Heart left ventricle (tissue), 13 donors: ENCODE results near the gene LENG1.

Experiments used
- CTCF ChIP-seq, 12 donors: fragments of 200-600 bp; sonication (generic) in 4 of 12; IDR thresholded peaks; one replicate each; pipeline versions ENCODE4 v1.5.0 to v1.8.0; 2018 to 2022; ENCODE audit warnings: antibody characterized with exemption in 12 of 12, mild to moderate bottlenecking in 5 of 12
- POLR2A ChIP-seq, 2 donors: fragments of 450-650 bp; IDR thresholded peaks; one replicate each; pipeline ENCODE4 v1.6.1; 2017; ENCODE audit warnings: antibody characterized with exemption in 2 of 2, mild to moderate bottlenecking in 2 of 2, moderate library complexity in 2 of 2
- donor health status: ischemic (EF 13 %, LVEDD 7.1; RV severe dilation, severe dysfunction).
- donor health status: DM: no; HTN: yes; CAD: no.
- donor health status: DM: no; HTN: no; CAD: no.
- donor health status: ischemic (EF 25% LVEDD 6.9; RV normal size, moderate dysfunction).
- donor health status: ischemic (EF 25% LVEDD 5.7; RV mildly dilated, moderate dysfunction).
- donor health status: ischemic (EF 35%, LVEDD 5.7; RV mildly dilated, moderate dysfunction).
- donor health status: nonischemic (EF 11% LVEDD 7.7; RV severe dilation, severe dysfunction).
- donor health status: DM: yes; HTN: yes; CAD: no.
- donor health status: PGD.
- donor health status: ischemic (EF 29% LVEDD 5.4; RV normal size, mild dysfunction).
- donor health status: nonischemic (EF 23%, LVEDD 6.1; RV moderate dilation, normal function).

- no peak for TF ChIP-seq CTCF (IDR thresholded peaks at IDR 0.05)
- no peak for TF ChIP-seq POLR2A (IDR thresholded peaks at IDR 0.05)
Observed at GRCh38 chr19:54129617-54129996, 29.9 kb downstream of the LENG1 start.
